ENCODE data around the gene MYBL2.

GRCh38 chr20:43755390-43755789, 88.5 kb downstream of the MYBL2 start:
- TF ChIP-seq EZH2 (IDR thresholded peaks at IDR 0.05; ENCODE audit: insufficient read depth, poor library complexity, severe bottlenecking): no peak
- TF ChIP-seq EZH2phosphoT487 (IDR thresholded peaks at IDR 0.05; ENCODE audit: insufficient read depth, low read depth): no peak

All from GM23248 (cell line).